SK-N-SH treated with all-trans-retinoic acid at 6 μM for 48 hours (cell line): ENCODE measurements around the gene ACCS.

ENCODE experiments used
- ARNTL ChIP-seq: fragments of 450-650 bp; formaldehyde crosslinking; IDR thresholded peaks from 2 replicates; pipeline ENCODE4 v1.5.0; 2020; ENCODE audit warnings: low read depth, mild to moderate bottlenecking, moderate library complexity, borderline replicate concordance
- BACH2 ChIP-seq: fragments of 250-450 bp; sonication (Bioruptor Pico); IDR thresholded peaks from 2 replicates; pipeline ENCODE4 v1.9.0; 2021; ENCODE audit warnings: mild to moderate bottlenecking, borderline replicate concordance
- ISL1 ChIP-seq: fragments of 250-450 bp; sonication (Bioruptor Pico); IDR thresholded peaks from 2 replicates; pipeline ENCODE4 v2.1.2; 2022; ENCODE audit warnings: mild to moderate bottlenecking, moderate library complexity
- PATZ1 ChIP-seq: fragments of 250-450 bp; sonication (Bioruptor Pico); IDR thresholded peaks from 2 replicates; pipeline ENCODE4 v1.8.0; 2020; ENCODE audit warnings: mild to moderate bottlenecking, moderate library complexity, borderline replicate concordance
- TOX ChIP-seq: fragments of 250-450 bp; sonication (Bioruptor Pico); IDR thresholded peaks from 2 replicates; pipeline ENCODE4 v1.8.0; 2021; ENCODE audit warnings: mild to moderate bottlenecking, moderate library complexity, borderline replicate concordance
- ZC3H10 ChIP-seq: fragments of 250-450 bp; sonication (Bioruptor Pico); IDR thresholded peaks from 2 replicates; pipeline ENCODE4 v1.5.1; 2021; ENCODE audit warnings: mild to moderate bottlenecking, moderate library complexity
- ZFP3 ChIP-seq: fragments of 250-450 bp; sonication (Bioruptor Pico); IDR thresholded peaks from 2 replicates; pipeline ENCODE4 v1.5.0; 2020; ENCODE audit warnings: mild to moderate bottlenecking, moderate library complexity
- ZFP30 ChIP-seq: fragments of 450-650 bp; formaldehyde crosslinking; IDR thresholded peaks from 2 replicates; pipeline ENCODE4 v1.5.0; 2022; ENCODE audit warnings: mild to moderate bottlenecking, moderate library complexity
- ZNF8 ChIP-seq: fragments of 450-650 bp; formaldehyde crosslinking; IDR thresholded peaks from 2 replicates; pipeline ENCODE4 v1.5.0; 2020; ENCODE audit warnings: mild to moderate bottlenecking, moderate library complexity
- TF ChIP-seq, protein P1 (sequence below): fragments of 250-450 bp; sonication (Bioruptor Pico); IDR thresholded peaks from 2 replicates; pipeline ENCODE4 v1.5.0; 2020; ENCODE audit warnings: mild to moderate bottlenecking, moderate library complexity
- TF ChIP-seq, protein P2 (sequence below): fragments of 250-450 bp; sonication (Bioruptor Pico); IDR thresholded peaks from 2 replicates; pipeline ENCODE4 v1.5.1; 2021; ENCODE audit warnings: mild to moderate bottlenecking, moderate library complexity

GRCh38 chr11:44058275-44058674 is 7.8 kb upstream of the ACCS start:
- no peak for TF ChIP-seq ZC3H10
- no peak for TF ChIP-seq PATZ1 (CRISPR knock-in tag)
- no peak for TF ChIP-seq ISL1 (CRISPR knock-in tag)
- no peak for TF ChIP-seq ZFP30 (CRISPR knock-in tag)
- TF ChIP-seq, protein P1, sequence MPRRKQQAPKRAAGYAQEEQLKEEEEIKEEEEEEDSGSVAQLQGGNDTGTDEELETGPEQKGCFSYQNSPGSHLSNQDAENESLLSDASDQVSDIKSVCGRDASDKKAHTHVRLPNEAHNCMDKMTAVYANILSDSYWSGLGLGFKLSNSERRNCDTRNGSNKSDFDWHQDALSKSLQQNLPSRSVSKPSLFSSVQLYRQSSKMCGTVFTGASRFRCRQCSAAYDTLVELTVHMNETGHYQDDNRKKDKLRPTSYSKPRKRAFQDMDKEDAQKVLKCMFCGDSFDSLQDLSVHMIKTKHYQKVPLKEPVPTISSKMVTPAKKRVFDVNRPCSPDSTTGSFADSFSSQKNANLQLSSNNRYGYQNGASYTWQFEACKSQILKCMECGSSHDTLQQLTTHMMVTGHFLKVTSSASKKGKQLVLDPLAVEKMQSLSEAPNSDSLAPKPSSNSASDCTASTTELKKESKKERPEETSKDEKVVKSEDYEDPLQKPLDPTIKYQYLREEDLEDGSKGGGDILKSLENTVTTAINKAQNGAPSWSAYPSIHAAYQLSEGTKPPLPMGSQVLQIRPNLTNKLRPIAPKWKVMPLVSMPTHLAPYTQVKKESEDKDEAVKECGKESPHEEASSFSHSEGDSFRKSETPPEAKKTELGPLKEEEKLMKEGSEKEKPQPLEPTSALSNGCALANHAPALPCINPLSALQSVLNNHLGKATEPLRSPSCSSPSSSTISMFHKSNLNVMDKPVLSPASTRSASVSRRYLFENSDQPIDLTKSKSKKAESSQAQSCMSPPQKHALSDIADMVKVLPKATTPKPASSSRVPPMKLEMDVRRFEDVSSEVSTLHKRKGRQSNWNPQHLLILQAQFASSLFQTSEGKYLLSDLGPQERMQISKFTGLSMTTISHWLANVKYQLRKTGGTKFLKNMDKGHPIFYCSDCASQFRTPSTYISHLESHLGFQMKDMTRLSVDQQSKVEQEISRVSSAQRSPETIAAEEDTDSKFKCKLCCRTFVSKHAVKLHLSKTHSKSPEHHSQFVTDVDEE = no peak
- no peak for TF ChIP-seq BACH2
- TF ChIP-seq, protein P2, sequence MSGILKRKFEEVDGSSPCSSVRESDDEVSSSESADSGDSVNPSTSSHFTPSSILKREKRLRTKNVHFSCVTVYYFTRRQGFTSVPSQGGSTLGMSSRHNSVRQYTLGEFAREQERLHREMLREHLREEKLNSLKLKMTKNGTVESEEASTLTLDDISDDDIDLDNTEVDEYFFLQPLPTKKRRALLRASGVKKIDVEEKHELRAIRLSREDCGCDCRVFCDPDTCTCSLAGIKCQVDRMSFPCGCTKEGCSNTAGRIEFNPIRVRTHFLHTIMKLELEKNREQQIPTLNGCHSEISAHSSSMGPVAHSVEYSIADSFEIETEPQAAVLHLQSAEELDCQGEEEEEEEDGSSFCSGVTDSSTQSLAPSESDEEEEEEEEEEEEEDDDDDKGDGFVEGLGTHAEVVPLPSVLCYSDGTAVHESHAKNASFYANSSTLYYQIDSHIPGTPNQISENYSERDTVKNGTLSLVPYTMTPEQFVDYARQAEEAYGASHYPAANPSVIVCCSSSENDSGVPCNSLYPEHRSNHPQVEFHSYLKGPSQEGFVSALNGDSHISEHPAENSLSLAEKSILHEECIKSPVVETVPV (CRISPR knock-in tag) = no peak
- TF ChIP-seq ZNF8 = no peak
- TF ChIP-seq TOX (CRISPR knock-in tag) = no peak
- no peak for TF ChIP-seq ZFP3 (CRISPR knock-in tag)
- TF ChIP-seq ARNTL (CRISPR knock-in tag) = no peak
